HG02970 (cell line): ENCODE measurements around the gene SLC35G1.

Experiments
- ATAC-seq: cut with Tn5 transposase; IDR thresholded peaks from one replicate; pipeline ENCODE4 v1.9.1; 2021; ENCODE audit warnings: mild to moderate bottlenecking, moderate library complexity, moderate number of reproducible peaks; ENCODE audit not compliant: unreplicated experiment, low FRiP score

The SLC35G1 gene

DNA sequence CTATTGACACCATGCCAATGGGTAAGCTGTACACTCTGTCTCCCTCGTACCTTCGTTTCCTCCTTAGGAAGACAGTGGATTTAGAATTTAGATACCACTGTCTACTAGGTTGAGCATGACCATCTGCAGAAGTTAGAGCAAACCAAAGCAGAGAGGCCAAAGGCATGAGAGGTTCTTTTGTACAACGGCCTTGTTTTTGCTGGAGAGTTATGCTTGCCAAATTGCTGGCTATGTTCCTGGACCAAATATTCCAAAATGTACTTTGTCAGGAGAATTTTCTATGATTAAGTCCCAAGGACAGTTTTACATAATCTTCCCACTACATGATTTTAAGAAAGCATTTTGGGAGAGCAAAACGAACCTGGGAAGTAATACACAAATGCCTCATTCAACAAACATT is 52.0 kb downstream of the SLC35G1 start:
- ATAC-seq = no peak

- ATAC-seq = no peak
These were observed 53.3 kb downstream of the SLC35G1 start for GRCh38 chr10:93947055-93947454.

GRCh38 chr10:93947524-93947923 is 53.7 kb downstream of the SLC35G1 start:
- no peak for ATAC-seq

GRCh38 chr10:93951905-93952304 is 58.1 kb downstream of the SLC35G1 start:
- ATAC-seq = no peak
